WERI-Rb-1 (cell line): ENCODE results near the gene CD96.
"Not testable (repeated sequence)": the region's sequence is repeated elsewhere in the genome, so short reads cannot be mapped to it uniquely, and the experiment has no call there.

Source experiments
- DNase-seq: peaks from one replicate; pipeline ENCODE4 v3.0.0-alpha.2; 2020
- H3K27ac ChIP-seq: fragments of 250-450 bp; sonication (Bioruptor Pico); 2 replicates; pipeline ENCODE4 v1.5.1; 2020; ENCODE audit warnings: mild to moderate bottlenecking, moderate library complexity
- H3K27me3 ChIP-seq: fragments of 250-450 bp; sonication (Bioruptor Pico); 2 replicates; pipeline ENCODE4 v1.5.1; 2021; ENCODE audit warnings: mild to moderate bottlenecking, low read depth, moderate library complexity; ENCODE audit not compliant: insufficient read depth, severe bottlenecking
- H3K36me3 ChIP-seq: fragments of 250-450 bp; sonication (Bioruptor Pico); 2 replicates; pipeline ENCODE4 v1.5.1; 2020; ENCODE audit warnings: mild to moderate bottlenecking, moderate library complexity
- H3K4me3 ChIP-seq: 2 replicates; pipeline ENCODE4 v1.5.1; 2011; ENCODE audit warnings: low read depth, mild to moderate bottlenecking, control low read depth, low read length
- H3K9me3 ChIP-seq: fragments of 250-450 bp; sonication (Bioruptor Pico); 2 replicates; pipeline ENCODE4 v1.5.1; 2021; ENCODE audit warnings: mild to moderate bottlenecking, moderate library complexity; ENCODE audit not compliant: severe bottlenecking
- CTCF ChIP-seq: IDR thresholded peaks from 2 replicates; pipeline ENCODE4 v1.5.1; 2011; ENCODE audit warnings: low read depth, mild to moderate bottlenecking, control low read depth, inconsistent platforms, low read length

CD96 gene

GRCh38 chr3:111667170-111667569 lies 125.2 kb downstream of the CD96 start:
- Histone ChIP-seq H3K9me3 (peaks cover under 1% of the 10 kb centered on the region), H3K4me3 (no peak overlapping the region), H3K27ac (no peak overlapping the region), H3K27me3 (no peaks in the 10 kb centered on the region), H3K36me3 (no peaks in the 10 kb centered on the region)
- no peak for TF ChIP-seq CTCF
- no peak for DNase-seq

GRCh38 chr3:111667621-111668239 lies 125.7 kb downstream of the CD96 start:
- no peak for DNase-seq
- H3K36me3 ChIP-seq, result no peaks in the 10 kb centered on the region
- no peaks in the 10 kb centered on the region for H3K9me3 ChIP-seq
- no peak overlapping the region for H3K27ac ChIP-seq
- no peaks in the 10 kb centered on the region for H3K27me3 ChIP-seq
- no peak for TF ChIP-seq CTCF
- H3K4me3 ChIP-seq, result no peak overlapping the region

GRCh38 chr3:111668326-111668725 lies 126.3 kb downstream of the CD96 start:
- Histone ChIP-seq H3K27ac (no peak overlapping the region), H3K27me3 (no peaks in the 10 kb centered on the region), H3K9me3 (no peaks in the 10 kb centered on the region), H3K36me3 (no peaks in the 10 kb centered on the region), H3K4me3 (no peak overlapping the region)
- no peak for TF ChIP-seq CTCF
- no peak for DNase-seq

- TF ChIP-seq CTCF, result peak; percentile 55; the same call in 1 of the 2 replicates
- no peak overlapping the region for H3K27ac ChIP-seq
Observed at GRCh38 chr3:111668888-111669488, 127.0 kb downstream of the CD96 start.

GRCh38 chr3:111669926-111670630 lies 128.1 kb downstream of the CD96 start:
- Histone ChIP-seq H3K27ac (no peak overlapping the region), H3K36me3 (no peaks in the 10 kb centered on the region), H3K27me3 (no peaks in the 10 kb centered on the region), H3K9me3 (no peaks in the 10 kb centered on the region), H3K4me3 (no peak overlapping the region)
- no peak for TF ChIP-seq CTCF
- DNase-seq, result no peak

More at GRCh38 chr3:111668888-111669488, 127.0 kb downstream of the CD96 start:
- Histone ChIP-seq H3K9me3 (no peaks in the 10 kb centered on the region), H3K36me3 (no peaks in the 10 kb centered on the region), H3K4me3 (no peak overlapping the region), H3K27me3 (no peaks in the 10 kb centered on the region)
- DNase-seq, result no peak

- H3K27ac ChIP-seq, DNase-seq, H3K27me3 ChIP-seq, H3K9me3 ChIP-seq, H3K4me3 ChIP-seq, H3K36me3 ChIP-seq: not testable (repeated sequence)
Observed at GRCh38 chr3:111672461-111672860, 130.5 kb downstream of the CD96 start.
